Mucosa of descending colon (tissue), 3 donors: ENCODE data around the gene KPNA1. TPM values are rescaled to one million over a fixed set of nuclear protein-coding genes. Genes with fewer than 3 reads are reported as not detected.

Source experiments
- ATAC-seq: fragments of 200-7000 bp; cut with Tn5 transposase; one replicate; pipeline ENCODE4 v1.9.1; 2020; ENCODE audit warnings: mild to moderate bottlenecking, moderate library complexity
- DNase-seq, 3 donors: peaks; one replicate each; pipeline ENCODE4 v3.0.0-alpha.2; 2020
- H3K36me3 ChIP-seq: fragments of 200-600 bp; one replicate; pipeline ENCODE4 v1.8.0; 2021; ENCODE audit warnings: low read depth, mild to moderate bottlenecking
- H3K4me1 ChIP-seq: fragments of 200-600 bp; one replicate; pipeline ENCODE4 v1.8.0; 2021; ENCODE audit warnings: low read depth, mild to moderate bottlenecking
- H3K4me3 ChIP-seq: fragments of 200-600 bp; one replicate; pipeline ENCODE4 v1.8.0; 2021; ENCODE audit warnings: mild to moderate bottlenecking
- H3K9me3 ChIP-seq: fragments of 200-600 bp; one replicate; pipeline ENCODE4 v1.8.0; 2021; ENCODE audit warnings: mild to moderate bottlenecking
- intact Hi-C, 2 donors: fragments of 100-400 bp; cut with DNase I in 1 of 2; cut with micrococcal nuclease in 1 of 2; formaldehyde crosslinking; loops; one replicate each; pipeline versions ENCODE4 v1.11.0 to v1.11.1; 2022; cut with DNase I, micrococcal nuclease
- total RNA-seq, 3 donors: library from RNA; stranded (reverse); fragmentation: NEBNext Ultra II Directional in 2 of 3; extraction: Animal tissue kit (Norgen Biotek cat#: 25700) in 2 of 3; gene quantifications; one replicate each; pipeline versions ENCODE4 v1.2.1 to v1.2.4, GENCODE V29; 2021 to 2023
- TF ChIP-seq, protein P1 (sequence below): fragments of 200-600 bp; IDR thresholded peaks from one replicate; pipeline ENCODE4 v1.8.0; 2022; ENCODE audit warnings: antibody characterized with exemption, mild to moderate bottlenecking
- donor health status: DM: no; HTN: no; CAD: no; lungs with moderate emphysema.
- donor health status: DM: no; HTN: no; CAD: no.
- donor health status: DM: no; HTN: yes; CAD: no.

The KPNA1 gene
- total RNA-seq, 3 donors from 2014 or later = 43.3 to 80.2 (median 48.8) TPM

DNA sequence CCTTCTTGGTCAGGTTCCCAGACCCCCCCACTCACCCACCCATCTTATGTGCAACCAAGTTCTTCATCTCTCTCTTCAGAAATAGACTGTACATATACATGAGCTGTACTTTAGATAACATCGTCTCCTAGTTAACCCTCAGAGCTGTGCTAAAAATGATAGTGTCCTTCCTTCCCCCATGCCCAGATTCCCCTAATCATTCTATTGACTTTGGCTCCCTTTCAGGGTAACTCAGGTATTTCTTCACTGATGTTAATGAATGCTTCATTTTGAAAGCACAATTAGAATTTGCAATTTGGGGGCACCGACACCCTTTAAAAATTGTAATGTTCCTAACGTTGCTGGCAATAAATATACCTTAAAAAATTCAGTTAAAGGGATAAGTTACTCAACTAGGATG, 38.4 kb upstream of the KPNA1 start:
- Histone ChIP-seq H3K4me3 (no peak overlapping the region), H3K36me3 (no peaks in the 10 kb centered on the region), H3K4me1 (no peaks in the 10 kb centered on the region), H3K9me3 (no peaks in the 10 kb centered on the region)
- intact Hi-C loops = no loop called here
- no peak for ATAC-seq
- no peak for DNase-seq
- TF ChIP-seq, protein P1, sequence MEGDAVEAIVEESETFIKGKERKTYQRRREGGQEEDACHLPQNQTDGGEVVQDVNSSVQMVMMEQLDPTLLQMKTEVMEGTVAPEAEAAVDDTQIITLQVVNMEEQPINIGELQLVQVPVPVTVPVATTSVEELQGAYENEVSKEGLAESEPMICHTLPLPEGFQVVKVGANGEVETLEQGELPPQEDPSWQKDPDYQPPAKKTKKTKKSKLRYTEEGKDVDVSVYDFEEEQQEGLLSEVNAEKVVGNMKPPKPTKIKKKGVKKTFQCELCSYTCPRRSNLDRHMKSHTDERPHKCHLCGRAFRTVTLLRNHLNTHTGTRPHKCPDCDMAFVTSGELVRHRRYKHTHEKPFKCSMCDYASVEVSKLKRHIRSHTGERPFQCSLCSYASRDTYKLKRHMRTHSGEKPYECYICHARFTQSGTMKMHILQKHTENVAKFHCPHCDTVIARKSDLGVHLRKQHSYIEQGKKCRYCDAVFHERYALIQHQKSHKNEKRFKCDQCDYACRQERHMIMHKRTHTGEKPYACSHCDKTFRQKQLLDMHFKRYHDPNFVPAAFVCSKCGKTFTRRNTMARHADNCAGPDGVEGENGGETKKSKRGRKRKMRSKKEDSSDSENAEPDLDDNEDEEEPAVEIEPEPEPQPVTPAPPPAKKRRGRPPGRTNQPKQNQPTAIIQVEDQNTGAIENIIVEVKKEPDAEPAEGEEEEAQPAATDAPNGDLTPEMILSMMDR = no peak

DNA sequence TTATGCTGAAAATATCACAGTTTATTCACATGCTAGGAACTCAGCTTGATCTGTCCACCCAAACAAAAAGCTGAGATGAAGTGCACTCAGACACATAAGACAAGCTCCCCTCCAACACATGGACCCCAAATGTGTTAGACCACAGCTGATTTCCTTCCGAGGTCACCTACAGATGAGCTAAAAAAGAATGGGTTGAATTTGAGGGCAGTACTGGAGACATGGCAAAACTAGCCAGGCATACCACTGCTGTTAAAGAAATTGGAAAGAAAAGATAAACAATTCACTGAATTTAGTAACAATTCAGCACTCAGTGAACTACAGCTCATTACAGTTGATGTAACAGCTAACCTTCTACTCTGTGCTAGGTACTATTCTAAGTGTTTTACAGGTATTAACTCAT, 33.9 kb upstream of the KPNA1 start:
- ATAC-seq (no peak), DNase-seq (no peak)
- H3K9me3 ChIP-seq = no peaks in the 10 kb centered on the region
- H3K36me3 ChIP-seq = no peaks in the 10 kb centered on the region
- H3K4me1 ChIP-seq = no peaks in the 10 kb centered on the region
- TF ChIP-seq, protein P1 = no peak
- intact Hi-C loops = no loop called here
- H3K4me3 ChIP-seq = no peak overlapping the region

DNA sequence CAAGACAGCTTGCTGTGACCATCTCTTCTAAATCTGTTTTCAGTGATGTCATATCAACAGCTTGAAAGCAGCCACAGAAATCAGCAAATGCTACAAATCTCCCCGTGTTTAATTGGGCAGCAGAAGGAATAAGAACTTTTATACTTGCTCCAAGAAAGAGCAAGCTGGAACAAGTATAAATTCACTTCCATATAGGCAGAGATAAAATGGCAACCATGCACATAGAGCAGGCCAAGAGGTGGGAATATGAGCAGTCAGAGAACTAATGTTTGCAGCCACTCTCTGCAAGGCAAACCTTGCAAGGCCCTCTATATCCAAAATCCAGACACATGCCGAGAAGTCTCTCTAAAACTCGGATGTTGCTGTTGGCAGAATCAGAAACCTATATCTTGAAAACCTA, 33.3 kb upstream of the KPNA1 start:
- Histone ChIP-seq H3K4me1 (no peaks in the 10 kb centered on the region), H3K9me3 (no peaks in the 10 kb centered on the region), H3K4me3 (no peak overlapping the region), H3K36me3 (no peaks in the 10 kb centered on the region)
- ATAC-seq (no peak), DNase-seq (no peak)
- TF ChIP-seq, protein P1 = no peak
- intact Hi-C loops = no loop called here

DNA sequence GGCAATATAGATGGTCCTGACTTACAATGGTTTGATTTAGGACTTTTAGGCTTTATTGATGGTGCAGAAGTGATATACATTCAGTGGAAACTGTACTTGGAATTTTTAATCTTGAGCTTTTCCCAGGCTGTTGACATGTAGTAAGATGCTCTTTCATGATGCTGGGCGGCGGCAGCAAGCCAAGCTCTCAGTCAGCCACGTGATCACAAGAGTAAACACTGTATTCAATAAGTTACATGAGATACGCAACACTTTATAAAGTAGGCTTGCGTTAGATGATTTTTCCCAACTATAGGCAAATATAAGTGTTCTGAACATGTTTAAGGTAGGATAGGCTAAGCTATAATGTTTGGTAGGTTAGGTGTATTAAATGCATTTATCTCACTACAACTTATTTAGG, 31.4 kb upstream of the KPNA1 start:
- Histone ChIP-seq H3K4me3 (no peak overlapping the region), H3K36me3 (no peaks in the 10 kb centered on the region), H3K4me1 (no peaks in the 10 kb centered on the region), H3K9me3 (no peaks in the 10 kb centered on the region)
- DNase-seq = no peak
- TF ChIP-seq, protein P1 = no peak
- intact Hi-C loops = no loop called here
- ATAC-seq = no peak

DNA sequence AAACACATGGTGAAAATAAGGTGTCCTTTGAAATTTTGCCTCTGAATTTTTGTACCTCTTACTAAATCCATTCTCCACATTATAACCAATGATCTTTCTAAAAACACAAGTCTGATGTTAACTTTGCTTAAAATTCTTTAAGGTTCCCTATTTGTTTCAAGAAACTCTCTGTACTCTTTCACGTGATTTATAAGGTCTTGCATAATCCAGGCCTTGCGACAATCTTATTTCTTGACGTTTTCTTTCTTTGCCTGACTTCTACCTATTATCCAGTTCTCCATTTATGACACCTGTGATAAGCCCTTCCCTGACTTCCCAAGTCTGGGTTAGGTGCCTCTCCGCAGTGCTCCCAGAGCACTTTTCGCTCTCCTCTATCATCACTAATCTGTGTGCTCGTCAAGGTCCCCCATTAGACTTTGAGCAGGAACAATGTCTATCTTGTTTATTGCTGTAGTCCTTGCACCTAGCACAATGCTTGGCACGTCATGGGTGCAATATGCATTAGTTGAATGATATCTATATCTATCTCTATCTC, 24.3 kb upstream of the KPNA1 start:
- no peaks in the 10 kb centered on the region for H3K9me3 ChIP-seq
- H3K4me1 ChIP-seq = no peaks in the 10 kb centered on the region
- H3K4me3 ChIP-seq = no peak overlapping the region
- TF ChIP-seq, protein P1 = no peak
- intact Hi-C loops = no loop called here
- no peaks in the 10 kb centered on the region for H3K36me3 ChIP-seq
- ATAC-seq = no peak
- DNase-seq = no peak

DNA sequence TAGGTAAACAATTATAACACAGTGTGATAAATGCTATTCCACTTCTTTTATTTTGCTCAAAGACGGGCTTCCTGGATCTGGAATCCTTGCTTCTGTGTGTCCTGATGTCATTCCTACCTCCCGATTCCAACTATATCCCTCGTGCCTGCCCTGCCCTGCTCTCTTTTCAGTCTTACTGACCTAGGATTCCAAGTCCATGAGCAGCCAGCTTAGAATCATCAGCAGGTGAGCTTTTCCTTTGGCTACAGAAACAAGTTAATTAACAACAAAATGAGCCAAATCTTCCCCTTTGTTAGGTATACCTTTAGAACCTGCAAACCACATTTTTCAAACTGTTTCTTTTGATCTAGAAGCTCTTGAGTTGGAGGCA, 21.9 kb upstream of the KPNA1 start:
- no peak for DNase-seq
- TF ChIP-seq, protein P1 = no peak
- no peaks in the 10 kb centered on the region for H3K4me1 ChIP-seq
- H3K4me3 ChIP-seq = no peak overlapping the region
- H3K9me3 ChIP-seq = no peaks in the 10 kb centered on the region
- H3K36me3 ChIP-seq = no peaks in the 10 kb centered on the region
- intact Hi-C loops = no loop called here
- no peak for ATAC-seq
